ENCODE measurements around the gene FLT3. TPM values are rescaled to one million over a fixed set of nuclear protein-coding genes. Genes with fewer than 3 reads are reported as not detected.

FLT3 gene
- total RNA-seq, 2 donors from 2014 or later, result 0.81 to 1.1 TPM

GRCh38 chr13:27968316-27969081 is 131.9 kb downstream of the FLT3 start:
- H3K36me3 ChIP-seq, result no peaks in the 10 kb centered on the region
- ATAC-seq (ENCODE audit: insufficient number of reproducible peaks, low FRiP score, low read depth), result no peak
- H3K4me3 ChIP-seq, result peak overlapping the region; percentile 31
- no peak for TF ChIP-seq CTCF (IDR thresholded peaks at IDR 0.05)
- peaks cover 7% of the 10 kb centered on the region for H3K27me3 ChIP-seq (replicated peaks; ENCODE audit: insufficient read depth)
- H3K4me1 ChIP-seq (ENCODE audit: control insufficient read depth in 1 of 2, low read depth in 2 of 2), result peaks cover 4 to 16% of the 10 kb centered on the region in 2 donors
- DNase-seq (ENCODE audit: low spot score), result no peak
- H3K27ac ChIP-seq, result no peak overlapping the region
- no peaks in the 10 kb centered on the region for H3K9me3 ChIP-seq

GRCh38 chr13:27967736-27968315 is 132.6 kb downstream of the FLT3 start:
- H3K9me3 ChIP-seq, result no peaks in the 10 kb centered on the region
- peak overlapping the region; percentile 31 for H3K4me3 ChIP-seq
- ATAC-seq (ENCODE audit: insufficient number of reproducible peaks, low FRiP score, low read depth) (no peak), DNase-seq (ENCODE audit: low spot score) (no peak)
- peaks cover 4 to 16% of the 10 kb centered on the region in 2 donors for H3K4me1 ChIP-seq (ENCODE audit: control insufficient read depth in 1 of 2, low read depth in 2 of 2)
- no peak overlapping the region for H3K27ac ChIP-seq
- no peak for TF ChIP-seq CTCF (IDR thresholded peaks at IDR 0.05)
- H3K27me3 ChIP-seq (replicated peaks; ENCODE audit: insufficient read depth), result peaks cover 7% of the 10 kb centered on the region
- no peaks in the 10 kb centered on the region for H3K36me3 ChIP-seq

GRCh38 chr13:27967203-27967735 is 133.1 kb downstream of the FLT3 start:
- Histone ChIP-seq H3K27ac (no peak overlapping the region), H3K27me3 (replicated peaks; ENCODE audit: insufficient read depth) (peaks cover 7% of the 10 kb centered on the region)
- no peak for TF ChIP-seq CTCF (IDR thresholded peaks at IDR 0.05)

GRCh38 chr13:27966641-27967202 is 133.7 kb downstream of the FLT3 start:
- Histone ChIP-seq H3K27ac (no peak overlapping the region), H3K4me1 (ENCODE audit: control insufficient read depth in 1 of 2, low read depth in 2 of 2) (peaks cover 4 to 16% of the 10 kb centered on the region in 2 donors), H3K9me3 (no peaks in the 10 kb centered on the region), H3K36me3 (no peaks in the 10 kb centered on the region), H3K4me3 (no peak overlapping the region), H3K27me3 (replicated peaks; ENCODE audit: insufficient read depth) (peaks cover 7% of the 10 kb centered on the region)
- DNase-seq (ENCODE audit: low spot score), result no peak
- no peak for ATAC-seq (ENCODE audit: insufficient number of reproducible peaks, low FRiP score, low read depth)
- no peak for TF ChIP-seq CTCF (IDR thresholded peaks at IDR 0.05)

More at GRCh38 chr13:27967203-27967735, 133.1 kb downstream of the FLT3 start:
- H3K4me3 ChIP-seq, result no peak overlapping the region
- no peak for DNase-seq (ENCODE audit: low spot score)
- H3K36me3 ChIP-seq, result no peaks in the 10 kb centered on the region
- no peak for ATAC-seq (ENCODE audit: insufficient number of reproducible peaks, low FRiP score, low read depth)
- no peaks in the 10 kb centered on the region for H3K9me3 ChIP-seq
- peaks cover 4 to 16% of the 10 kb centered on the region in 2 donors for H3K4me1 ChIP-seq (ENCODE audit: control insufficient read depth in 1 of 2, low read depth in 2 of 2)
